T-helper 2 cell treated with Interferon-gamma antibody and Interleukin-4, amounts not matched to agents 100 ng/mL and 5 ng/mL, for 36 hours (primary cell): ENCODE measurements around the gene PTPRM. TPM values are rescaled to one million over a fixed set of nuclear protein-coding genes. Genes with fewer than 3 reads are reported as not detected.

Experiments used
- intact Hi-C: fragments of 100-400 bp; cut with micrococcal nuclease; formaldehyde crosslinking; loops from one replicate; pipeline ENCODE4 v1.15.1; 2023
- total RNA-seq: library from RNA; stranded (reverse); gene quantifications from 2 replicates; pipeline ENCODE4 v1.2.3, GENCODE V29; 2022

The PTPRM gene
- total RNA-seq, 1 donor from 2014 or later = 6.9 TPM

DNA sequence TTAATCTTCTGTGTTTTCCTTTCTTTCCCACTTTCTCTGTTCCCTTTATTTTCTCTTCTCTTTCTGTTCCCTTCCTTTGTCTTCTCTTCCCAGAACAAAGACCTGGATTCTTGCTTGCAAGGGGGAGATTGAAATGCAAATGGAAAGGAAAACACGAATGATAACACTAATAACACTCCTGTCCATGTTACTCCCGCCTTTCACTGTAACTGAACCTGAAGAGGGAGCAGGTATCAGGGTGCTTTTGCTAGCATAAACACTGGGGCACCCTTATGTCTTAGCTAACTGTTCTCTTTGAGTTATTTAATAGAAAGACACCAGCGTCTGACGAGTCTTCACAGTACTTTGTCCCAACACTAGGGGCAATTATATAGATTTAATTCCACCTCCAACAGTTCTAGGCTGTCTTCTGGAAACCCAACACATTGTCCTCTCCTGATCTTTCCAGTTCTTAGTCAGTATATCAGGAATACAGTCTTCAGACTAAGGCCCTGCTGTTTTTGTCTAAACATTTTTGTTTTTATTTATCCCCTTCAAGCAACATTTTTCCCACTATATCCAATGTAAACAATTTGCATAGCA lies 99.2 kb downstream of the PTPRM start:
- intact Hi-C loops = no loop called here

DNA sequence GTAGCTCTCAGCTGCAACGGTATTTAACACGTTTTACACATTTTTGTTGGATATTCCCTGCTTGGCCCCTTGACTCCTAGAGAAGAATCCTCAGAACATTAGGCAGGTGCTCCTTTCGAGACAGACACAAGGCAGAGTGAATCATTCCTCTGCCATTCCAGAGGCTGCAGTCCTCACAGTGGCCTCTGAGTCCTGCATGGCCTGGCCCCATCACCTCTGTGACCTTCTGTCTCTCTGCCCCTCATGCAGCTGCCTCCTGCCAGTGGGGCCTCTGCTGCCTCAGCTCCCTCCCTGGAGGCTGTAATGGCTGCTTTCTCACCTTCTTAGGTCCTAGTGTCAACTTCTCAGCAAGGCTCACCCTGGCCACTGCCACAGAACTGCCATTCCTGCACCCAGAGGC lies 101.3 kb downstream of the PTPRM start:
- intact Hi-C loops = no loop called here

DNA sequence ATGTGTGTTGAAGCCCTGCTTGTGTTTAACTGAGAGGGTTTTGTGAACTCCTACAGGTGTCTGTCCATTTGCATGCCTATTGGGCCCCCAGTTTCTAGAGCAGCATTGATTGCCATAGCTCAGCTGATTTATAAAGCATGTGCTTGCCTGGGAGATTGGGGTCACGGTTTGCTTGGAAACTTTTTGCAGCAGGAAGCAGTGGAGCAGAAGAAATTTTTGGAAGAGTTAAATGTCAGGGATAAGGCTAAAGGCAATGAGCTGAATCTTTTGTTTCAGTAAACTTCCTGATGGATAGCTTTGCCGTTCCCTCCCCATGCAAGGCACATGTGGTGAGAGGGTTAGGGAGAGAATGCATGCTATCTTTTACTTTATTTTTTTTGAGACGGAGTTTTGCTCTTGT lies 102.2 kb downstream of the PTPRM start:
- intact Hi-C loops = no loop called here

DNA sequence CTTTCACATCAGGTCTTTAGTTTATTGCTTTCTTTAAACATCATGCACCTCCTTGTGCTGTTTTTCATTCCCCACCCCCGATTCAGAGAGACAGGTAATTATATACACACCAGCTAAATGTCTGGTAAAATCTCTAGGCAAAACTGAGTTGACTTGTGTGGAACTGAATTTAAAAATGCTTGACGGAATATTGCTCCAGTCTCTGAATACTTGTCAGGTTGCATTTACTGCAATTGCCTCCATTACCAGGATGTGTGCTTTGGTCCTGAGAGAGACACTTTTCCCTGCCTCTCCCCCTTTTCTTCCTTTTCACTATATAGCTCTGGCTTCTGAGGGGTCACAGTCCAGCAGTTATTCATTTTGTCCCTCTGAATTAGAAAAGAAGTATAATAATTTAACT lies 104.0 kb downstream of the PTPRM start:
- intact Hi-C loops = no loop called here

DNA sequence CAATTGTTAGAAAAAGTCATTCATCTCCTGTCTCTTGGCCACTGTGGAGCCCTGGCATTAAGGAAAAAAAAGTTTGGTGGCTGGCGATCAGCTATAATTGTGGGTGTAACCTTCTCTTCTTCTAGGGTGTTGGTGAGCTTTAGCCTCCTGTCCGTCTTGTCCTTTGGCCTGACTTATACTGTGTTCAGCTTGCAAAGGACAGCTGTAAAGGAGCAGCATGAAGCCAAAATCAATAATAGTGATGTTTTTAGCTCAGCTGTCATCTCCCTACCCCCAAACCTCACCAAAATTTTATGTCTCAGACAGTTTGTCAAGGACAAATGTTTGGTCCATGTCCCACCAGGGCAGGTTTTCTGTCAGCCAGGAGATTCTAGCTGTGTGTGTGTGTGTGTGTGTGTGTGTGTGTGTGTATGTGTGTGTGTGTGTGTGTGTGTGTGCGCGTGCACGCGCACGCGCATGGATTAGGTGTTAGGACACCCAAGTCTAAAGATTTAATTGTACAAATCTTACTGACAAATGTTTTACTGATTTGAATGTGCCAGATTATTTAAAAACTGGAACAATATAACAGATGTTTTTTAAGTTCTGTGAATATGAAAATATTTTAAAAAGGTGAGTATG lies 109.2 kb downstream of the PTPRM start:
- intact Hi-C loops = no loop called here

DNA sequence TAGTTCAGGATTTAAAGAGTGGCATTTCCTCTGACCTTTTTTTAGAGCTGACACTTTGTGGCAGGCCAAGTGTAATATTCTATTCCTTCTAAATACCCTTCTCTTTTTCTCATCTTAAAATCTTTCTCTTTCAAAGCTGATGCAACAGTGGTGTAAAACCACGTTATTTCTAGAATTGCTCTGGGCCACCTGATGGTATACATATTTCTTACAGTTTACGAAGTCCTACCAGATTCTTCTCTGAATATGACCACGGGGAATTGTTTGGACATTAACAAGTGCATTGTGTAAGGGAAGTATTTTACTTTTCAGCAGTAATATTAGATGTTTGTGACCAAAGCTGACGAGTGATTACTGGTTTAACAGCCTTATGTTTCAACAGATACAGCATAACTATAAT lies 109.9 kb downstream of the PTPRM start:
- intact Hi-C loops = no loop called here

DNA sequence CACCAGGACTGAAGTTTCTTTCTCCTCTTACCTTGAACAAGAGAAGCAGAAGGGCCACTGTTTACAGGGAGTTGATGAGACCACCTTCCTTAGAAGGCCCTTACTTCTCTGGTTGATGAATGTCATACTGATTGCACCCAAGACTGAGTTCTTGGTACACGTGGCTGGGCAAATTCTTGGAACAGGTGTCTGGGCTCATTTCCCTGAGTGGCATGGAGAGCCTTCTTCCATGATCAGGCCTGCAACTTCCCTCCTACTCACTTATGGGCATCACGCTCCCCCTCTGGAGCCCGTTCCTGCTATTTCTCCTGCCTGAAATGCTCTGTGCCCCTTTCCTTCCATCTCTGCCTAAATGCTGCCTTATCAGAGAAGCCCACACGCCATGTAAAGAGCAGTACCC lies 110.3 kb downstream of the PTPRM start:
- intact Hi-C loops = no loop called here

DNA sequence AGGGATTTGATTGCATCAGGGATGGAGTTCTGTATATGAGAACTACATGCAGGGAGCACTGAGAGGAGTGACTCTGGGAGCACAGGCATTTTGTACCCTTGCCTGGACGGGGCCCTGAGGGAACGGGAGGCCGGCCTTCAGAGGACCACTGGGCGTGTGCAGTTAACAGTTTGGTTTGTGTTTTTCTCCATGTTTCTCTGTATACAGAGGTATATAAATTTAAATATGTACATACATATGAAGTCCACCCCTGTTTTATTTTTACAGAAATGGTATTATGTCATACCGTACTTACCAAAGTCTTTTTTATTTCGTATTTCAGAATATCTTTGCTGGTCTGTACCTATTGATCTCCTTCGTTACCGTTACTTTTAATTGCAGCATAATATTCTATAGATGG lies 111.3 kb downstream of the PTPRM start:
- intact Hi-C loops = no loop called here

DNA sequence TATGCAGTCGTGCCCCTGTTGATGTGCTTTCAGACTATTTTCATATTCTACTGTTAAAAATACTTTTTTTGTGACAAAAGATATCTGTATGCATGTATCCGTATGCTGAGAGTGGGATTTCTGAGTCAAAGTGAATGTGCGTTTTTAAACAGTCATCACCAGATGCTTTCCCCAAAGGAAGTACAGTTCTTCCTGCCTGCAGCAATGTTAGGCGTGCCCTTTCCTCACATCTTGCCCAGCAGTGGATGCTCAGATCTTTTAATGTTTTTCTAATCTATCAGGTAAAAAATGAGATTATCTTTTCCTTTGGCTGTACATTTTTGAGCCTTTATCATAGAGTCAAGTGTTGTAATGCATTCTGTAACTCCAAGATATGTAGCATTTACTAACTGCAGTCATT lies 111.7 kb downstream of the PTPRM start:
- intact Hi-C loops = no loop called here

DNA sequence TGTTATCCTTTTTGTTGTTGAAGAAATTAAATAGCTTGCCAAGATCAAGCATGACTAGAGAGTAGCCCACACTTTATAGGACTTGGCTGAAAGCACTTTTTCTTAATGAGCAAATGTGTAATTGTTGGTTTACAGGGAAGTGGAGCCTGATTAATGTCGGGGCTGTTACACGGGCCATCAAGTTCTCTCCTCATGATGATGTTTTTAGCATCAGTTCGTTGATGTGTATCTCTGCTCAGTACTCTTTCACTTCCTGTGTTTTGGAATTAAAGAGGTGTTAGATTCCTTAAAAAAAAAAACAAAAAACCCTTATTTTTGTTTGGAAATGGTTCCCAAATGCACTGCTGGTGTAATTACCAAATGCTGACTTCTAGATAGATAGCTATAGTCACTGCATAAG lies 114.2 kb downstream of the PTPRM start:
- intact Hi-C loops = no loop called here

DNA sequence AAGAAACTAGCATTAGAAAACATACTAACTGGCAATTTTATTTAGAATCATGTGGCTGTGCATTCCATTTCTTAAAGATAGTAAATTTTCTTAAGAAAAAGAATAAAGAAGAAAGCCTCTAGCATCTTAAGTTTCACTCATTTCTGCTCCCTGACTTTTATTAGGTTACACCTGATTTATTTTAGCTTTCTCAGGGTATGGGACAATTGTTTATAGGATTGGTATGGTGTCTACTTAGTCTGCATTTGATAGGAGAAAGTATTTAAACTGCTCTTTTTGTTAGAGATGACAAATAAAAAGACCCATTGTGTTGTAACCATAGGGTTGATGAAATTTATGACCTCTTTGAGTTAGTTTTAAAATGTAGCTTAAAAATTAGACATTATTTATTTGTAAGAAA lies 115.2 kb downstream of the PTPRM start:
- intact Hi-C loops = no loop called here

DNA sequence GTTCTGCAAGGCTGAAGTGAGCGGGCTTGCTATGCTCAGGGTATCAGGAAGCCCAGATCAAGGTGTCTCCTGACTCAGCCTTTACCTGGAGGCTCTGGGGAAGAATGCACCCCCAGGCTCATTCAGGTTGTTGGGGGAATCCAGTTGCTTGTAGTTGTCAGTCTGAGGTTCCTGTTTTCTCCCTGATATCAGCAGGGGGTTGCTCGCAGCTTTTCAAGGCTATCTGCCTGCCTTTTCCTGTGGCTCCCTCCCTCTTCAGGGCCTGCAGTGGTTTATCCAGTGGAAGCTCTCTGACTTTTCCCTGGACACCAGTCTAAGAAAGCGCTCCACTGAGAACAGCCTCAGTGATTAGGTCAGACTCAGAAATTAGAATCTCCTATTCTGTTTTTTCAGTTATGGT lies 116.6 kb downstream of the PTPRM start:
- intact Hi-C loops = no loop called here

DNA sequence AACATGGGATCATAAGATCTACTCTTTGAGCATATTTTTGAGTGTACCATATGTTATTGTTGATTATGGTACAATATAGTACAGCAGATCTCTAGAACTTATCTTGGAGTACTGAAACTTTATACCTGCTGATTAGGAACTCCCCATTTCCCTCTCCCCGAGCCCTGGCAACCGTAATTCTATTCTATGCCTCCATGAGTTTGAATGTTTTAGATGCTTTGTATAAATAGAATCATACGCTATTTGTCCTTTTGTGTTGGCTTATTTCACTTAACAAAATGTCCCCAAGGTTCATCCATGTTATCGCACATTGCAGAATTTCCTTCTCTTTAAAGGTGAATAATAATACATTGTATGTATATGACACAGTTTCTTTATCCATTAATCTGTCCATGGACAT lies 117.2 kb downstream of the PTPRM start:
- intact Hi-C loops = no loop called here

DNA sequence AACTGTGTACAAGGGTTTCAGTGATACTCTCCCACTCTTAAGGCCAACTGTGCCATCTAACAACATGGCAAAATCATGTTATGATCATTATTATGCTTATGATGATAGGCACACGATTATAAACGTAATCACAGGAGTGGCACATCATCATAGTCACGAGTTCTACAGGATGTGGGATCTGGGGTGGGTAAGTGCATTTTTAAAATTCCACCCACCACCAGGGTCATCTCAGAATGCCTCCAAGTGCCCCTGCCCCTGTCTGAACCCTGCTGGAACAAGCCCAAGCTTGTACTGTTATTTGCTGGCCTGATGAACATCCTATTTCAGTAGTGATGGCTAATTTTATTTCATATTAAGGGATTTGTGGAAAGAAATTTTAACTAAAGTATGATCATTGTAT lies 117.8 kb downstream of the PTPRM start:
- intact Hi-C loops = no loop called here

DNA sequence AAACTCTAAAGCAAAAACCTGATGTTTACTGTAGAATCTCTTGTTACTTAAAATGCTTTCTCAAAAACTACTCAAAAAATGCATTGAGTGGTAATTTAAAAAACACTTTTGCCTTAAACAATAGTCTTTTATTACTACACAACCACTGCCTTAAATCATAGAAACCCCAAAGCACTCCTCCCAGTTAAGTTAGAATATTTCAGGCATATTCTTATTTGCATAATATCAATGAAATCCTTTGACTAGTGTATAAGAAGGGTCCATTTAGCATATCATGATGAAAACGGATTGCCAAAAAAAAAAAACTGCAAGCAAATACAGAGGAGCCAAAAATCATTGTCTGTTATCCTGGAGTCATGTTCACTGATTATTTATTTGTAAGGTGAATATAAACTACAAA lies 119.2 kb downstream of the PTPRM start:
- intact Hi-C loops = no loop called here

DNA sequence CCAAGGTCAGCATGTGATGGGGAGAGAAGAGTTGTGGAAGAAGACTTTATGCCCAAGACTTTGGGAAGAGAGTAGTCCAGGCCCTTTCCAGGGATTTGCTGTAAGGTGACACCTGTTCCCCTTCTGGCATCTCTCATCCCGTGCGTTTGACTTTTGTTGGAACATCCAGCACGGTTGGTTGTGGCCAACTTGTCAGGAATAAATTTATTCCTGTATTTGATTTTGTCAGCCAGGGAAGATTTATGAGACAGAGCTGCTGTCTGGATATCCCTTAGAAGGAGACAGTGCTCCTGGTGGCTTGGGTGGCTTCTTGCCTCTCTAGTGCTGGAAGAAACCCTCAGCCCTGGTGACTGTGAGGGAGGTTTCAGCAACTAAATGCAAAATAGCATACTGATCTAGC lies 121.5 kb downstream of the PTPRM start:
- intact Hi-C loops = no loop called here

DNA sequence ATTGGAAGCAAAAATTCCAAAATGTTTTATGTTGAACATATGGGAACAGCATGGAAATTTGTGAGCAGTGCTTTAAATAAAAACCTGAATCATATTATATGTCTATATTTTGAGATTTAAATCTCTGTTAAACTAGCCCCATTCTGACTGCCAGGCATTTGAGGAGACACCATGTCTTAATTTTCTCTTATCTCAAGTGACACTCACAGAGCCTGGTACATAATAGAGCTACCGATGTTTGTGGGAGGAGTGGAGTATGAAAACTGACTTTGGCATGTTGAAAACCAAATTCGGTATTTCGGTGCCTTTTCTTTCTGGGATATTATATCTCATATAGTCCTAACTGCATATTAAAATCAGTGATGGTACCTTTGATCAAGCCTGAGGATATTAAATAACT lies 124.1 kb downstream of the PTPRM start:
- intact Hi-C loops = no loop called here

DNA sequence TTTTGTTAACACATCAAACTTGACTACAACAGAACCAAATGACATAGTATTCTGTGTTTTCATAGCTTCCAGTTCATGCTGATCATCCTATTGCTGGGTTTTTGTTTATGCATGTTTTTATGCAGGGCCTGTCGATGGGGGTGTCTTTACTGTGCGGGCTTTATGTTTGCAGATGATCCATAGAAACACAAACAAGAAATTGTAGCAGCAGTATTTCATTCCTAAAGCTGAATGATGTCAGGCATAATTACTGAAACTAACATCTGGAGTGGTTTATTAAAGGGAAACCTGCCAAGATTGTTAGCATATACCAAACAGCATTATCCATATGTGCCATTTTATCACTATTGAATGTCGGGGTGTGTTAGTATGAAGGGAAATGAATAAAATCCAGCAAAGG lies 129.7 kb downstream of the PTPRM start:
- intact Hi-C loops = no loop called here

DNA sequence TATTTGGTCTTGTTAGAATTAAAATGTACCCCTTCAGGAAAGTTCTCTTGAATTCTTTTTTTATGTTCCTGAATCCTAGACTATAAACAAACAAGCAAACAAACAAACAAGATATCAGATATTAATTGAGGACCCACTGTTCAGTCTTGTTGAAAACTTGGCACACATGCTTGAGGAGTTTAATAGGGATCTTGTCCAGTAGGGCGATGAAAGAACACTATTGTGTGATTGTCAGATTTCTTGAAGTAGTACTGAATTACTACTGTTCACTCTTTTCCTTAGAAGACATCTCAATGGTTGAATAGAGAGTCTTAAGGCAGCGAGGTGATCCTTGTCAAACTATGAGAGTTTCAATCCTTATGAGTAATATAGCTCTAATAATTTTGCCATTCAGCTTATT lies 130.2 kb downstream of the PTPRM start:
- intact Hi-C loops = no loop called here

DNA sequence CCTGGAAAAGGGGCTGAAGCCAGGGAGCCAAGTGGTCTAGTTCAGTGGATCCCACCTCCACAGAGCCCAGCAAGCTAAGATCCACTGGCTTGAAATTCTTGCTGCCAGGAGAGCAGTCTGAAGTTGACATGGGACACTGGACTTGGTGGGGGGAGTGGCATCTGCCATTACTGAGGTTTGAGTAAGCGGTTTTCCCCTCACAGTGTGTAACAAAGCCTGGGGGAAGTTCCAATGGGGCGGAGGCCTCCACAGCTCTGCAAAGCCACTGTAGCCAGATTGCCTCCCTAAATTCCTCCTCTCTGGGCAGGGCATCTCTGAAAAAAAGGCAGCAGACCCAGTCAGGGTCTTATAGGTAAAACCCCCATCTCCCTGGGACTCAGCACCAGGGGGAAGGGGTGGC lies 144.4 kb downstream of the PTPRM start:
- intact Hi-C loops = no loop called here

DNA sequence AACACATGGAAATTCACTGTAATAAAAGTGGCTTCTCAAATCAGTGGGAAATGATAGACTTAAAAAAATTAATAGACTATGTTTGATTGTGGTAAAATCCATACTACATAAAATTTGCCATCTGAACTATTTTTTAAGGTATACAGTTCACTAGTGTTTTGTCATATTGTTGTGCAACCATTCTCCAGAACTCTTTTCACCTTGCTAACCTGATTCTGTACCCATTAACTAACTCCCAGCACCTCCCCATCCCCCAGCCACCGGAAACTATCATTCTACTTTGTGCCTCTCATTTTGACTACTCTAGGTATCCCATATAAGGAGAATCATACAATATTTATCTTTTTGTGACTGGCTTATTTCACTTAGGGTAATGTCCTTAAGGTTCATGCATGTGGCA lies 153.3 kb downstream of the PTPRM start:
- intact Hi-C loops = no loop called here

DNA sequence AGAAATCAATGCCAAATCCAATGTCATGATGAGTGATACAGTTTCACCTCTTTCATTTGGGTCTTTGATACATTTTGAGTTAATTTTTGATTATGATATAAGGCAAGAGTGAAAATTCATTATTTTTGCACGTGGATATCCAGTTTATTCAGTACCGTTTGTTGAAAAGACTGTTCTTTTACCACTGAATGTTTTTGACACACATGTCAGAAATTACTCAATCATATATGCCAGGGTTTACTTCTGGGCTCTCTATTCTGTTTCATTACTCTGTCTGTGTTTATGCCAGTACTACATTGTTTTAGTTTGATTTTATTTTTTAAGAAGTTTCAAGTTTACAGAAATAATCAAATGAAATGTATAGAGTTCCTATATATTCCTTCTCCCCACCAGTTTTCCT lies 154.4 kb downstream of the PTPRM start:
- intact Hi-C loops = no loop called here

DNA sequence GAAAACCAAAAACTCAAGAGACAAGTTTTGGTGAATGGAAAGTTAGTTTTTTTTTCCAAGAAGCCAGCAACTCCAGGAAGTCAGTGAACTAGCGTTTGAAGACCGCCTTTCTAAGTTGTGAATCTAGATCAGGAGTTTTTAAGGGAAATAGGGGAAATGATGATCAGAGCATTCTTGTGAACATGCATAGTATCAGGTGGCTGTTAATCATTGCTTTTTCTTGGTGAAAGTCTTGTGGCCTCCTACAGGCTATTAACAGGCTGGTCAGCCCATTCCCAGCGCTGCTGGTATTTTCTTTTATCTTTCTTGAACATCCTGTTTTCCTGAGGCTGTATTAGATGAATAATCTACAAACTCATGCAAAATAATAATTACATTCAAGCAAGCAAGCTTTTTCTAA lies 155.8 kb downstream of the PTPRM start:
- intact Hi-C loops = no loop called here

DNA sequence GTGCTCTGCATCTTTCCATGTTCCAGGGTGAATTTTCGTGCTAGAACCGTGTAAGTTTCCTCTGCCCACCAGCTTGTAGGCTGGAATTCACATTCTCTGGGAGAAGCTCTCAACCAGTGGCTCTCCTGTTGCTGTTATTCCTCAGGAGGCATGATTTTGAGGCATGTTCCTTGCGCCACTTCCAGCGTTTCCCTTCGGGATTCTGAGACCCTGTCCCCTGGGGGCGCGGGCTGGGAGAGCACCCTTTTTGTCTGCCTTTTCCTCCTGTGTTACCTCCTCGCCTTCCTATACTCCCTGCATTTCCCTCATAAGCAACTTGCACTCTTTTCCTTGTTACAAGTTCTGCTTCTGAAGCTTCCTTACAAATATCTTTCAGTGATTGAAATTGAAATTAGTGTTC lies 156.4 kb downstream of the PTPRM start:
- intact Hi-C loops = no loop called here
